Smooth muscle cell (in vitro differentiated cells): ENCODE data around the gene DLG1. TPM values are rescaled to one million over a fixed set of nuclear protein-coding genes. Genes with fewer than 3 reads are reported as not detected.
"Not testable (repeated sequence)": the region's sequence is repeated elsewhere in the genome, so short reads cannot be mapped to it uniquely, and the experiment has no call there.

ENCODE experiments used
- DNase-seq: peaks from one replicate; lab custom pipeline; 2025; ENCODE audit not compliant: unreplicated experiment; lab: John Stamatoyannopoulos, UW
- H2AFZ ChIP-seq: fragments of 200-600 bp; sonication (generic); 2 replicates; pipeline ENCODE4 v1.6.0; 2016; ENCODE audit warnings: antibody characterized with exemption, low read depth, mild to moderate bottlenecking
- H3F3A ChIP-seq: fragments of 200-600 bp; sonication (generic); 2 replicates; pipeline ENCODE4 v1.6.0; 2017; ENCODE audit warnings: antibody characterized with exemption, low read depth
- H3K27ac ChIP-seq: fragments of 200-600 bp; sonication (generic); 2 replicates; pipeline ENCODE4 v1.5.1; 2016; ENCODE audit warnings: low read depth, mild to moderate bottlenecking
- H3K27me3 ChIP-seq: fragments of 200-600 bp; sonication (generic); 2 replicates; pipeline ENCODE4 v1.6.1; 2016; ENCODE audit warnings: low read depth, mild to moderate bottlenecking
- H3K36me3 ChIP-seq: fragments of 200-600 bp; sonication (generic); 2 replicates; pipeline ENCODE4 v1.5.1; 2016; ENCODE audit warnings: low read depth
- H3K4me1 ChIP-seq: fragments of 200-600 bp; sonication (generic); 2 replicates; pipeline ENCODE4 v1.5.1; 2016; ENCODE audit warnings: low read depth
- H3K4me2 ChIP-seq: fragments of 200-600 bp; sonication (generic); 2 replicates; pipeline ENCODE4 v1.6.0; 2016; ENCODE audit warnings: mild to moderate bottlenecking
- H3K4me3 ChIP-seq: fragments of 200-600 bp; sonication (generic); 2 replicates; pipeline ENCODE4 v1.5.1; 2016; ENCODE audit warnings: mild to moderate bottlenecking
- H3K79me2 ChIP-seq: fragments of 200-600 bp; sonication (generic); 2 replicates; pipeline ENCODE4 v1.6.0; 2016; ENCODE audit warnings: low read depth, mild to moderate bottlenecking
- H3K9ac ChIP-seq: fragments of 200-600 bp; sonication (generic); 2 replicates; pipeline ENCODE4 v1.6.0; 2016; ENCODE audit warnings: low read depth
- H3K9me3 ChIP-seq: fragments of 200-600 bp; sonication (generic); replicated peaks from 2 replicates; pipeline ENCODE4 v1.5.1; 2016; ENCODE audit warnings: low read depth
- H4K20me1 ChIP-seq: fragments of 200-600 bp; sonication (generic); 2 replicates; pipeline ENCODE4 v1.6.0; 2016; ENCODE audit warnings: low read depth
- WGBS: methylation state at CpG from one replicate; pipeline ENCODE4 v1.1.7; 2016; ENCODE audit warnings: low lambda C conversion rate; 5-methylcytosine and 5-hydroxymethylcytosine counted together
- polyA plus RNA-seq: library from polyadenylated mRNA; unstranded; fragments of >200 nt; fragmentation: Nextera tagmentation; extraction: Ambion mirVana; gene quantifications from 2 replicates; pipeline ENCODE4 v1.2.1, GENCODE V29; 2016
- total RNA-seq: library from RNA; depleted of rRNA; stranded (reverse); fragments of >200 nt; gene quantifications from 2 replicates; pipeline ENCODE4 v1.2.3, GENCODE V29; 2014
- TF ChIP-seq, protein P1 (sequence below): fragments of 200-600 bp; sonication (generic); IDR thresholded peaks from 2 replicates; pipeline ENCODE4 v1.5.1; 2017; ENCODE audit warnings: borderline replicate concordance, mild to moderate bottlenecking, antibody characterized with exemption; ENCODE audit not compliant: insufficient read depth, poor library complexity, severe bottlenecking

The DLG1 gene
- total and polyA plus RNA-seq, 2 experiments from 2014 or later, result 23.5 to 69.0 TPM

DNA sequence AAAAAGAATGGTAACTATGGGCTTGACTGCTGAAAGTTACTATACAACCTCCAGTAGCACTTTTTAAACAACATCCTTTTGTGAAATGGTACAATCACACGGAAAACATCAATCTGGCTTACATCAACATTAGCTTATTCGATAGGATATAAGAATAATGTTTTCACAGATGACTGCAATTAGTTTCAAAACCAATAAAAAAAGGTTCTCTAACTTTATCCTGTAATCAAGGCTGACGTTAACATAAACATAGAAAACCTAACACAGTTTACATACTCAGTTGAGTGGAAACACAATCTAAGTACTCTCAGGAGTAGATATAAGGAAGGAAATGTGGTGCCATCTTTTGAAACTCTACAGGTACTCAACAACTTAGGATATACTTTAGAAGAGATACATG is 102.2 kb downstream of the DLG1 start:
- no peaks in the 10 kb centered on the region for H3K9me3 ChIP-seq
- H4K20me1 ChIP-seq, result peaks cover 92% of the 10 kb centered on the region
- WGBS, result 76% methylated on average over 3 of the region's 3 CpGs
- no peak overlapping the region for H3K4me2 ChIP-seq
- H2AFZ ChIP-seq, result no peak overlapping the region
- H3F3A ChIP-seq, result no peaks in the 10 kb centered on the region
- no peaks in the 10 kb centered on the region for H3K27me3 ChIP-seq
- no peaks in the 10 kb centered on the region for H3K4me1 ChIP-seq
- no peak overlapping the region for H3K4me3 ChIP-seq
- TF ChIP-seq, protein P1, sequence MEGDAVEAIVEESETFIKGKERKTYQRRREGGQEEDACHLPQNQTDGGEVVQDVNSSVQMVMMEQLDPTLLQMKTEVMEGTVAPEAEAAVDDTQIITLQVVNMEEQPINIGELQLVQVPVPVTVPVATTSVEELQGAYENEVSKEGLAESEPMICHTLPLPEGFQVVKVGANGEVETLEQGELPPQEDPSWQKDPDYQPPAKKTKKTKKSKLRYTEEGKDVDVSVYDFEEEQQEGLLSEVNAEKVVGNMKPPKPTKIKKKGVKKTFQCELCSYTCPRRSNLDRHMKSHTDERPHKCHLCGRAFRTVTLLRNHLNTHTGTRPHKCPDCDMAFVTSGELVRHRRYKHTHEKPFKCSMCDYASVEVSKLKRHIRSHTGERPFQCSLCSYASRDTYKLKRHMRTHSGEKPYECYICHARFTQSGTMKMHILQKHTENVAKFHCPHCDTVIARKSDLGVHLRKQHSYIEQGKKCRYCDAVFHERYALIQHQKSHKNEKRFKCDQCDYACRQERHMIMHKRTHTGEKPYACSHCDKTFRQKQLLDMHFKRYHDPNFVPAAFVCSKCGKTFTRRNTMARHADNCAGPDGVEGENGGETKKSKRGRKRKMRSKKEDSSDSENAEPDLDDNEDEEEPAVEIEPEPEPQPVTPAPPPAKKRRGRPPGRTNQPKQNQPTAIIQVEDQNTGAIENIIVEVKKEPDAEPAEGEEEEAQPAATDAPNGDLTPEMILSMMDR, result no peak
- no peaks in the 10 kb centered on the region for H3K36me3 ChIP-seq
- no peak overlapping the region for H3K27ac ChIP-seq
- no peak for DNase-seq
- H3K9ac ChIP-seq, result no peak overlapping the region
- H3K79me2 ChIP-seq, result peaks cover 96% of the 10 kb centered on the region

DNA sequence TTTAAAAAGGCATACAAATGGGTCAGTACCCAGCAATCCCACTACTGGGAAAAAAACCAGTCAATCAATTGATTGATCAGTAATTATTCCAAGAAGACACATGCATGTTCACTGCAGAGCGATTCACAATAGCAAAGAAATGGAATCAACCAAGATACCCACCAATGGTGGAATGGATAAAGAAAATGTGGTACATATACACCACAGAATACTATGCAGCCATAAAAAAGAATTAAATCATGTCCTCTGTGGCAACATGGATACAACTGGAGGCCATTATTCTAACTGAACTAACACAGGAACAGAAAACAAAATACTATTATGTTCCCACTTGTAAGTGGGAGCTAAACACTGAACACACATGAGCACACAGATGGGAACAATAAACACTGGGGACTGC is 103.1 kb downstream of the DLG1 start:
- no peak overlapping the region for H3K9ac ChIP-seq
- TF ChIP-seq, protein P1, result no peak
- no peaks in the 10 kb centered on the region for H3K27me3 ChIP-seq
- H2AFZ ChIP-seq, result no peak overlapping the region
- H3K4me3 ChIP-seq, result no peak overlapping the region
- no peaks in the 10 kb centered on the region for H3K9me3 ChIP-seq
- peaks cover 89% of the 10 kb centered on the region for H3K79me2 ChIP-seq
- no peak for DNase-seq
- H3F3A ChIP-seq, result no peaks in the 10 kb centered on the region
- no peak overlapping the region for H3K4me2 ChIP-seq
- H3K4me1 ChIP-seq, result no peaks in the 10 kb centered on the region
- no peak overlapping the region for H3K27ac ChIP-seq
- peaks cover 90% of the 10 kb centered on the region for H4K20me1 ChIP-seq
- H3K36me3 ChIP-seq, result no peaks in the 10 kb centered on the region
- WGBS, result 100% methylated on average over 1 of the region's 1 CpG

DNA sequence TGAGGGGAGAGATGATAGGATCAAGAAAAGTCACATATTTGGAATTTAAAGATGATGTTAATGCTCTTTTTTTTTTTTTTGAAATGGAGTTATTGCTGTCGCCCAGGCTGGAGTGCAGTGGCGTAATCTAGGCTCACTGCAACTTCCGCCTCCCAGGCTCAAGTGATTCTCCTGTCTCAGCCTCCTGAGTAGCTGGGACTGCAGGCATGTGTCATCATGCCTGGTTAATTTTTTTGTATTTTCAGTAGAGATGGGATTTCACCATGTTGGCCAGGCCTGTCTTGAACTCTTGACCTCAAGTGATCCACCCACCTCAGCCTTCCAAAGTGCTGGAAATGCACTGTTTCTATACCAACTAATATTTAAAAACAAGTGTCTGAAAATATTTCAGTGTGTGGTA is 104.7 kb downstream of the DLG1 start:
- 89% methylated on average over 3 of the region's 3 CpGs for WGBS
- DNase-seq, H2AFZ ChIP-seq, H3K4me2 ChIP-seq, H3K27me3 ChIP-seq, H3K9me3 ChIP-seq, H3K36me3 ChIP-seq, H3K4me1 ChIP-seq, H3F3A ChIP-seq, H3K4me3 ChIP-seq, H3K9ac ChIP-seq, H3K27ac ChIP-seq: not testable (repeated sequence)
- Histone ChIP-seq H3K79me2 (peaks cover 83% of the 10 kb centered on the region), H4K20me1 (peaks cover 90% of the 10 kb centered on the region)

DNA sequence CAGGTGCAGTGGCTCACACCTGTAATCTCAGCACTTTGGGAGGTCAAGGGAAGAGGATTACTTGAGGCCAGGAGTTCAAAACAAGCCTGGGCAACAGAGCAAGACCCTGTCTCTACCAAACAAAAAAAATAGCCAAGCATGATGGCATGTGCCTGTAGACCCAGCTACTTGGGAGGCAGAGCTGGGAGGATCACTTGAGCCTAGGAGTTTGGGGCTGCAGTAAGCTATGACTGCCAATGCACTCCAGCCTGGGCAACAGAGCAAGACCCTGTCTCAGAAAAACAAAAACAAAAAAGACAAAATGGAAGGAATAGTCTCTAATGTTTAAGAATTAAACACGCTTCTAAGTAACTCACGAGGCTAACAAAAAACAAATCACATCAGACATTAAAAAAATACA is 106.5 kb downstream of the DLG1 start:
- Histone ChIP-seq H3F3A (peaks cover 4% of the 10 kb centered on the region), H3K27ac (no peak overlapping the region), H3K4me2 (no peak overlapping the region), H3K36me3 (no peaks in the 10 kb centered on the region), H3K27me3 (no peaks in the 10 kb centered on the region), H2AFZ (no peak overlapping the region), H4K20me1 (peaks cover 89% of the 10 kb centered on the region), H3K4me1 (no peaks in the 10 kb centered on the region), H3K79me2 (peaks cover 79% of the 10 kb centered on the region), H3K4me3 (no peak overlapping the region), H3K9ac (no peak overlapping the region), H3K9me3 (no peaks in the 10 kb centered on the region)
- no peak for DNase-seq
- 96% methylated on average over 2 of the region's 2 CpGs for WGBS
- TF ChIP-seq, protein P1, result no peak
